Spleen (tissue), 11 donors: Measurements from ENCODE around the gene EPN1. TPM values are rescaled to one million over a fixed set of nuclear protein-coding genes. Genes with fewer than 3 reads are reported as not detected.

Experiments used
- DNase-seq: peaks from one replicate; pipeline ENCODE4 v3.0.0-alpha.2; 2020
- H3K27ac ChIP-seq, 8 donors: fragments of 200-600 bp; sonication (generic) in 7 of 8; 1 replicate in 4 of 8; 2 replicates in 4 of 8; pipeline versions ENCODE4 v1.5.0 to v1.8.0; 2016 to 2021; ENCODE audit warnings: inconsistent platforms in 4 of 8, mild to moderate bottlenecking in 4 of 8, moderate library complexity in 1 of 8
- H3K27me3 ChIP-seq, 7 donors: fragments of 200-600 bp; sonication (generic) in 6 of 7; replicated peaks in 1 of 7; 1 replicate in 4 of 7; 2 replicates in 3 of 7; pipeline versions ENCODE4 v1.5.0 to v1.8.0; 2016 to 2021; ENCODE audit warnings: inconsistent platforms in 3 of 7, mild to moderate bottlenecking in 1 of 7
- H3K36me3 ChIP-seq, 6 donors: fragments of 200-600 bp; sonication (generic) in 5 of 6; 1 replicate in 4 of 6; 2 replicates in 2 of 6; pipeline versions ENCODE4 v1.5.0 to v1.8.0; 2016 to 2021; ENCODE audit warnings: inconsistent platforms in 2 of 6
- H3K4me1 ChIP-seq, 6 donors: fragments of 200-600 bp; sonication (generic) in 5 of 6; 1 replicate in 3 of 6; 2 replicates in 3 of 6; pipeline versions ENCODE4 v1.5.0 to v1.8.0; 2016 to 2021; ENCODE audit warnings: inconsistent platforms in 3 of 6
- H3K4me3 ChIP-seq, 8 donors: fragments of 200-600 bp; sonication (generic) in 7 of 8; 1 replicate in 4 of 8; 2 replicates in 4 of 8; pipeline versions ENCODE4 v1.5.0 to v1.8.0; 2016 to 2021; ENCODE audit warnings: inconsistent platforms in 4 of 8, mild to moderate bottlenecking in 4 of 8, moderate library complexity in 2 of 8
- H3K9me3 ChIP-seq, 8 donors: fragments of 200-600 bp; sonication (generic) in 7 of 8; 1 replicate in 4 of 8; 2 replicates in 4 of 8; pipeline versions ENCODE4 v1.5.0 to v1.8.0; 2016 to 2021; ENCODE audit warnings: inconsistent platforms in 4 of 8
- CTCF ChIP-seq, 11 experiments: fragments of 200-600 bp in 7 of 11; fragments of 450-650 bp in 4 of 11; sonication (generic) in 4 of 11; IDR thresholded peaks in 8 of 11; conservative IDR thresholded peaks in 3 of 11; 1 replicate in 7 of 11; 2 replicates in 4 of 11; pipeline versions ENCODE4 v1.4.0 to v1.8.0; 2016 to 2021; ENCODE audit warnings: antibody characterized with exemption in 11 of 11, inconsistent platforms in 4 of 11, mild to moderate bottlenecking in 1 of 11
- POLR2A ChIP-seq, 3 donors: fragments of 450-650 bp; IDR thresholded peaks; one replicate each; pipeline ENCODE4 v1.5.1; 2017; ENCODE audit warnings: antibody characterized with exemption in 3 of 3, mild to moderate bottlenecking in 1 of 3
- POLR2AphosphoS5 ChIP-seq, 3 donors: sonication (generic); formaldehyde crosslinking; IDR thresholded peaks; one replicate each; pipeline ENCODE4 v1.5.1; 2017; ENCODE audit warnings: antibody characterized with exemption in 3 of 3
- WGBS, 5 donors: extraction: QIAGEN DNeasy Blood & Tissue Kit in 3 of 5; methylation state at CpG; one replicate each; pipeline versions ENCODE4 v1.1.5 to v1.1.7; 2013 to 2018; 5-methylcytosine and 5-hydroxymethylcytosine counted together
- intact Hi-C: fragments of 100-400 bp; cut with DNase I; formaldehyde crosslinking; loops from one replicate; pipeline ENCODE4 v1.15.0; 2023; ENCODE audit warnings: low total_unique reads
- polyA plus RNA-seq, 3 donors: library from polyadenylated mRNA; stranded (reverse); fragments of 200-250 nt; gene quantifications; one replicate each; pipeline ENCODE4 v1.2.1, GENCODE V29; 2013
- total RNA-seq, 7 donors: library from RNA; depleted of rRNA in 3 of 7; stranded (reverse); fragments of >200 nt in 3 of 7; fragmentation: NEBNext Ultra II Directional in 4 of 7; extraction: Animal tissue kit (Norgen Biotek cat#: 25700) in 4 of 7; gene quantifications; one replicate each; pipeline versions ENCODE4 v1.1.0 to v1.2.1, GENCODE V29; 2016 to 2021
- donor health status: healthy with polysubstance abuse.
- donor health status: DM: no; HTN: no; CAD: no; lungs with moderate emphysema.
- donor health status: DM: no; HTN: no; CAD: no.
- donor health status: Bipolar disorder and iron deficiency.
- donor health status: healthy.
- donor health status: DM: no; HTN: no; CAD: no.
- donor health status: DM: yes; HTN: yes; CAD: no.

Gene EPN1
- total and polyA plus RNA-seq, 10 donors = 36.8 to 166 (median 113) TPM

GRCh38 chr19:55673889-55674288 is 1.1 kb upstream of the EPN1 start:
- H3K27me3 ChIP-seq = no peaks in the 10 kb centered on the region
- intact Hi-C loops = no loop called here
- H3K9me3 ChIP-seq = no peaks in the 10 kb centered on the region
- no peak for DNase-seq
- H3K36me3 ChIP-seq = peaks cover 0 to 79% (median 53%) of the 10 kb centered on the region in 6 donors
- H3K4me1 ChIP-seq = peaks cover 45 to 96% (median 71%) of the 10 kb centered on the region in 6 donors
- TF ChIP-seq POLR2A (IDR thresholded peaks at IDR 0.05) (no peak), CTCF (IDR thresholded peaks at IDR 0.05 in 8 of 11, conservative IDR thresholded peaks at IDR 0.05 in 3 of 11) (no peak), POLR2AphosphoS5 (IDR thresholded peaks at IDR 0.05) (no peak)
- 72 to 93% (median 85%) methylated on average over 10 to 15 of the region's 15 CpGs for WGBS, 5 donors
- H3K27ac ChIP-seq = peak overlapping the region in 3 of 8 donors; percentile 96 to 99 (median 98)
- peak overlapping the region in 1 of 8 donors; percentile 94 for H3K4me3 ChIP-seq

- peak overlapping the region; percentile 59 to 98 (median 86) for H3K4me3 ChIP-seq
- H3K27me3 ChIP-seq = no peaks in the 10 kb centered on the region
- WGBS, 5 donors = 27 to 42% (median 33%) methylated on average over 16 to 17 of the region's 17 CpGs
- DNase-seq = no peak
- peaks cover 51 to 96% (median 74%) of the 10 kb centered on the region in 6 donors for H3K4me1 ChIP-seq
- intact Hi-C loops = no loop called here
- H3K27ac ChIP-seq = peak overlapping the region; percentile 87 to 99 (median 95)
- no peaks in the 10 kb centered on the region for H3K9me3 ChIP-seq
- TF ChIP-seq POLR2A (IDR thresholded peaks at IDR 0.05) (no peak), POLR2AphosphoS5 (IDR thresholded peaks at IDR 0.05) (no peak), CTCF (IDR thresholded peaks at IDR 0.05 in 8 of 11, conservative IDR thresholded peaks at IDR 0.05 in 3 of 11) (no peak)
- peaks cover 0 to 79% (median 53%) of the 10 kb centered on the region in 6 donors for H3K36me3 ChIP-seq
Observed at GRCh38 chr19:55674459-55674840, 576 bp upstream of the EPN1 start.

GRCh38 chr19:55675661-55676354 is 782 bp downstream of the EPN1 start:
- DNase-seq = no peak
- H3K4me1 ChIP-seq = peaks cover 63 to 96% (median 79%) of the 10 kb centered on the region in 6 donors
- TF ChIP-seq POLR2AphosphoS5 (IDR thresholded peaks at IDR 0.05) = no peak
- intact Hi-C loops = no loop called here
- H3K27me3 ChIP-seq = no peaks in the 10 kb centered on the region
- peak overlapping the region; percentile 59 to 98 (median 86) for H3K4me3 ChIP-seq
- no peaks in the 10 kb centered on the region for H3K9me3 ChIP-seq
- 11 to 17% (median 13%) methylated on average over 16 of the region's 16 CpGs for WGBS, 5 donors
- H3K36me3 ChIP-seq = peaks cover 0 to 79% (median 53%) of the 10 kb centered on the region in 6 donors
- H3K27ac ChIP-seq = peak overlapping the region; percentile 87 to 99 (median 95)

- peaks cover 63 to 96% (median 81%) of the 10 kb centered on the region in 6 donors for H3K4me1 ChIP-seq
- 62 to 81% (median 73%) methylated on average over 5 of the region's 5 CpGs for WGBS, 5 donors
- peaks cover 0 to 79% (median 56%) of the 10 kb centered on the region in 6 donors for H3K36me3 ChIP-seq
- intact Hi-C loops = no loop called here
- no peak for TF ChIP-seq POLR2A (IDR thresholded peaks at IDR 0.05)
- TF ChIP-seq CTCF (IDR thresholded peaks at IDR 0.05 in 8 of 11, conservative IDR thresholded peaks at IDR 0.05 in 3 of 11) = no peak
- TF ChIP-seq POLR2AphosphoS5 (IDR thresholded peaks at IDR 0.05) = no peak
- no peak for DNase-seq
- no peaks in the 10 kb centered on the region for H3K27me3 ChIP-seq
- peak overlapping the region in 7 of 8 donors; percentile 87 to 99 (median 95) for H3K27ac ChIP-seq
- H3K4me3 ChIP-seq = peak overlapping the region in 7 of 8 donors; percentile 59 to 98 (median 88)
- H3K9me3 ChIP-seq = no peaks in the 10 kb centered on the region
Observed at GRCh38 chr19:55676383-55676782, 1.4 kb downstream of the EPN1 start.
